HepG2 (cell line): ENCODE measurements around the gene LRP10. TPM values are rescaled to one million over a fixed set of nuclear protein-coding genes. Genes with fewer than 3 reads are reported as not detected.

ENCODE experiments used
- ATAC-seq: fragments of 200-7000 bp; cut with Tn5 transposase; 3 replicates; pipeline ENCODE4 v1.9.1; 2020; ENCODE audit warnings: mild to moderate bottlenecking, moderate library complexity
- BruUV-seq: library from RNA; stranded (reverse); fragments of 400-500 nt; replicated peaks from 2 replicates; lab custom pipeline; 2021; lab: Mats Ljungman, UMichigan
- CTCF ChIA-PET: fragments of 300-600 bp; formaldehyde crosslinking; extraction: SDS; loops from one replicate; lab custom pipeline; 2021; ENCODE audit warnings: low total read pairs, inconsistent platforms, low intra/inter-chr PET ratio; lab: Yijun Ruan, JAX
- POLR2A ChIA-PET: fragments of 350-600 bp; sonication (Branson Sonifier 250); formaldehyde crosslinking; loops from one replicate; lab custom pipeline; 2020; ENCODE audit warnings: antibody characterized with exemption, inconsistent platforms; lab: Yijun Ruan, JAX
- DNase-seq: peaks from one replicate; pipeline ENCODE4 v3.0.0-alpha.2; 2015; ENCODE audit warnings: low spot score
- FAIRE-seq: peaks from 3 replicates; lab custom pipeline; 2011; peaks lifted over from hg19 to GRCh38; lab: Jason Lieb, UNC
- H2AFZ ChIP-seq: one replicate; pipeline ENCODE4 v1.6.1; 2011; ENCODE audit warnings: low read length, inconsistent platforms
- H3K27ac ChIP-seq: fragments of 300-600 bp; 3 replicates; pipeline ENCODE4 v1.8.0; 2011; ENCODE audit warnings: mixed run types, mild to moderate bottlenecking, mixed read lengths, low read length, inconsistent platforms; ENCODE audit not compliant: insufficient read depth; ENCODE audit errors: extremely low read length
- H3K27me3 ChIP-seq, 2 experiments: fragments of 200-600 bp in 1 of 2; 2 replicates in 1 of 2; 3 replicates in 1 of 2; pipeline versions ENCODE4 v1.6.0 to v1.8.0; 2011; ENCODE audit warnings: low read length in 2 of 2, mild to moderate bottlenecking in 2 of 2, moderate library complexity in 2 of 2, inconsistent platforms in 1 of 2; ENCODE audit not compliant: insufficient read depth in 2 of 2, control insufficient read depth in 1 of 2
- H3K36me3 ChIP-seq, 2 experiments: fragments of 200-600 bp in 1 of 2; replicated peaks in 1 of 2; 2 replicates in 1 of 2; 3 replicates in 1 of 2; pipeline versions ENCODE4 v1.5.1 to v1.8.0; 2011; ENCODE audit warnings: low read length in 2 of 2, inconsistent platforms in 1 of 2; ENCODE audit not compliant: insufficient read depth in 2 of 2, control insufficient read depth in 1 of 2
- H3K4me1 ChIP-seq: 2 replicates; pipeline ENCODE4 v1.5.1; 2012; ENCODE audit warnings: low read length, inconsistent platforms; ENCODE audit not compliant: insufficient read depth
- H3K4me2 ChIP-seq: 2 replicates; pipeline ENCODE4 v1.6.0; 2011; ENCODE audit warnings: low read depth, low read length, inconsistent platforms
- H3K4me3 ChIP-seq, 3 experiments: fragments of 200-600 bp in 1 of 3; sonication (generic), shearing (Covaris generic) in 1 of 3; replicated peaks in 1 of 3; 2 replicates each; pipeline ENCODE4 v1.5.1; 2011 to 2016; ENCODE audit warnings: low read length in 3 of 3, inconsistent platforms in 2 of 3, low read depth in 2 of 3, mild to moderate bottlenecking in 2 of 3, control low read depth in 1 of 3, mixed read lengths in 1 of 3; ENCODE audit not compliant: insufficient read depth in 1 of 3
- H3K79me2 ChIP-seq: one replicate; pipeline ENCODE4 v1.6.1; 2011; ENCODE audit warnings: low read length, inconsistent platforms; ENCODE audit not compliant: insufficient read depth
- H3K9ac ChIP-seq: 2 replicates; pipeline ENCODE4 v1.6.0; 2011; ENCODE audit warnings: mild to moderate bottlenecking, low read depth, low read length, inconsistent platforms; ENCODE audit not compliant: insufficient read depth
- H3K9me3 ChIP-seq: 2 replicates; pipeline ENCODE4 v1.5.1; 2012; ENCODE audit warnings: mild to moderate bottlenecking, low read length
- H4K20me1 ChIP-seq: 2 replicates; pipeline ENCODE4 v1.6.0; 2011; ENCODE audit warnings: inconsistent platforms, mild to moderate bottlenecking, low read length, moderate library complexity; ENCODE audit not compliant: insufficient read depth
- HNF4G ChIP-seq, 2 experiments: sonication (generic) in 1 of 2; formaldehyde crosslinking in 1 of 2; IDR thresholded peaks; 2 replicates each; pipeline versions ENCODE4 v1.4.0 to v1.6.1; 2011 to 2020; ENCODE audit warnings: borderline replicate concordance in 2 of 2, low read depth in 2 of 2, mild to moderate bottlenecking in 2 of 2, low read length in 1 of 2, missing genetic modification reagents in 1 of 2, moderate library complexity in 1 of 2
- HOXA7 ChIP-seq: sonication (generic); formaldehyde crosslinking; IDR thresholded peaks from 2 replicates; pipeline ENCODE4 v1.8.1; 2022; ENCODE audit warnings: mild to moderate bottlenecking, missing genetic modification reagents, moderate library complexity
- KDM2A ChIP-seq: sonication (generic); formaldehyde crosslinking; IDR thresholded peaks from 2 replicates; pipeline ENCODE4 v1.4.0; 2020; ENCODE audit warnings: low read depth, missing genetic modification reagents, borderline replicate concordance
- KDM4B ChIP-seq: sonication (generic); formaldehyde crosslinking; IDR thresholded peaks from 2 replicates; pipeline ENCODE4 v1.4.0; 2020; ENCODE audit warnings: missing genetic modification reagents
- NCOA5 ChIP-seq: sonication (generic); formaldehyde crosslinking; IDR thresholded peaks from 2 replicates; pipeline ENCODE4 v1.4.0; 2020; ENCODE audit warnings: missing genetic modification reagents
- PPARG ChIP-seq: conservative IDR thresholded peaks from 2 replicates; pipeline ENCODE4 v1.6.1; 2016; ENCODE audit warnings: missing biosample characterization, missing genetic modification reagents
- SATB2 ChIP-seq: sonication (generic); formaldehyde crosslinking; IDR thresholded peaks from 2 replicates; pipeline ENCODE4 v1.5.0; 2020; ENCODE audit warnings: missing genetic modification reagents
- ZBTB7A ChIP-seq: sonication (generic); formaldehyde crosslinking; IDR thresholded peaks from 2 replicates; pipeline ENCODE4 v1.8.0; 2022; ENCODE audit warnings: mild to moderate bottlenecking, missing genetic modification reagents
- ZFP36 ChIP-seq: fragments of 150-350 bp; IDR thresholded peaks from 2 replicates; pipeline ENCODE4 v1.6.1; 2018; ENCODE audit warnings: borderline replicate concordance, low read length, low read depth; ENCODE audit not compliant: partially characterized antibody
- ZNF253 ChIP-seq: sonication (generic); formaldehyde crosslinking; IDR thresholded peaks from 2 replicates; pipeline ENCODE4 v1.8.0; 2022; ENCODE audit warnings: mild to moderate bottlenecking, missing genetic modification reagents, borderline replicate concordance
- ZNF513 ChIP-seq: sonication (generic); formaldehyde crosslinking; conservative IDR thresholded peaks from 2 replicates; pipeline ENCODE4 v1.5.0; 2020; ENCODE audit warnings: missing genetic modification reagents
- ZNF775 ChIP-seq: sonication (generic); formaldehyde crosslinking; IDR thresholded peaks from 2 replicates; pipeline ENCODE4 v1.4.0; 2020; ENCODE audit warnings: missing genetic modification reagents, mild to moderate bottlenecking, moderate library complexity, borderline replicate concordance
- WGBS: methylation state at CpG from one replicate; pipeline ENCODE4 v1.1.6; 2017; ENCODE audit warnings: low lambda C conversion rate; 5-methylcytosine and 5-hydroxymethylcytosine counted together
- in situ Hi-C: cut with HindIII; loops from 2 replicates; pipeline ENCODE4 v1.10.0; 2017; ENCODE audit warnings: low pct_unique_long_range_greater_than_20kb; ENCODE audit not compliant: extremely low pct_ligation_motif_present
- intact Hi-C: fragments of 100-400 bp; cut with micrococcal nuclease; formaldehyde crosslinking; loops from one replicate; pipeline ENCODE4 v1.10.0; 2022; ENCODE audit not compliant: unreplicated experiment
- polyA plus RNA-seq, 8 experiments: library from polyadenylated mRNA; depleted of rRNA in 3 of 8; stranded (reverse) in 7 of 8; unstranded in 1 of 8; fragments of >200 nt; fragmentation: Illumina TruSeq in 4 of 8; extraction: Trizol in 4 of 8; gene quantifications; 2 replicates each; pipeline versions ENCODE4 v1.2.1 to v1.2.3, GENCODE V29; 2011 to 2016; ENCODE audit warnings: low read depth in 4 of 8, missing spikeins in 1 of 8, mixed read lengths in 1 of 8; ENCODE audit not compliant: insufficient read depth in 1 of 8
- total RNA-seq, 5 experiments: library from RNA; depleted of rRNA; stranded (reverse); fragments of >200 nt; fragmentation: Illumina TruSeq; extraction: Trizol; gene quantifications; 2 replicates each; pipeline ENCODE4 v1.2.3, GENCODE V29; 2016; ENCODE audit warnings: low read depth in 1 of 5

Gene LRP10
- total and polyA plus RNA-seq, 2 of the 13 experiments (the other 11 are each of a cell fraction or from before 2014, with no cell fraction given) = 16.9 to 45.2 TPM

GRCh38 chr14:22887260-22887989 lies 15.9 kb downstream of the LRP10 start:
- intact Hi-C loops = no loop called here
- ChIA-PET CTCF (no interaction called here), POLR2A (interaction anchor here (1.4 to 1.6 kb wide), 2 partner anchors 42 to 121 kb away, joined by 4 to 8 read pairs; partner anchors contain the start of genes OXA1L and PRMT5)
- no peak overlapping the region for H3K4me3 ChIP-seq
- no peaks in the 10 kb centered on the region for H3K9me3 ChIP-seq
- H3K9ac ChIP-seq = no peak overlapping the region
- no TSS peak for BruUV-seq
- DNase-seq (no peak), FAIRE-seq (no peak), ATAC-seq (no peak)
- H3K4me2 ChIP-seq = no peak overlapping the region
- peaks cover 10 to 56% of the 10 kb centered on the region in 2 experiments; a peak in 4 of 5 replicates for H3K27me3 ChIP-seq
- 46% methylated on average over 11 of the region's 11 CpGs for WGBS
- no peak for TF ChIP-seq SATB2
- no peak for TF ChIP-seq ZNF513
- no peak for TF ChIP-seq KDM2A (CRISPR knock-in tag)
- no peak for TF ChIP-seq ZFP36
- 0 out of 2 replicates have a peak, but pooled peaks have one; percentile 33 for TF ChIP-seq ZBTB7A (CRISPR knock-in tag)
- in situ Hi-C loops = no loop called here
- H4K20me1 ChIP-seq = no peaks in the 10 kb centered on the region
- H3K36me3 ChIP-seq = no peaks in the 10 kb centered on the region
- H3K4me1 ChIP-seq = peaks cover 15% of the 10 kb centered on the region
- no peak overlapping the region for H2AFZ ChIP-seq
- H3K27ac ChIP-seq = no peak overlapping the region
- H3K79me2 ChIP-seq = no peaks in the 10 kb centered on the region

- Histone ChIP-seq H3K27ac (no peak overlapping the region), H3K27me3 (peaks cover 8 to 57% of the 10 kb centered on the region in 2 experiments; a peak in 4 of 5 replicates), H4K20me1 (no peaks in the 10 kb centered on the region), H3K4me3 (no peak overlapping the region), H3K4me2 (no peak overlapping the region), H3K9me3 (no peaks in the 10 kb centered on the region), H2AFZ (no peak overlapping the region), H3K9ac (no peak overlapping the region), H3K79me2 (no peaks in the 10 kb centered on the region), H3K4me1 (peaks cover 15% of the 10 kb centered on the region), H3K36me3 (no peaks in the 10 kb centered on the region)
- intact Hi-C loops = no loop called here
- 5% methylated on average over 5 of the region's 5 CpGs for WGBS
- FAIRE-seq = no peak
- ATAC-seq = peak; percentile 2
- ChIA-PET POLR2A (interaction anchor here (0.8 to 2.2 kb wide), 5 partner anchors 12 to 122 kb away, joined by 3 to 11 read pairs (median 6); partner anchors contain the start of genes LRP10, OXA1L and PRMT5), CTCF (no interaction called here)
- in situ Hi-C loops = no loop called here
- BruUV-seq = no TSS peak
- DNase-seq = no peak
- TF ChIP-seq ZNF253 = 0 out of 2 replicates have a peak, but pooled peaks have one; percentile 49
- no peak for TF ChIP-seq KDM4B (CRISPR knock-in tag)
- no peak for TF ChIP-seq NCOA5
- TF ChIP-seq ZNF775 (CRISPR knock-in tag) = no peak
- no peak for TF ChIP-seq HNF4G (IDR thresholded peaks at IDR 0.05; ENCODE audit: borderline replicate concordance, low read depth, low read length)
- TF ChIP-seq HNF4G (CRISPR knock-in tag; IDR thresholded peaks at IDR 0.05; ENCODE audit: borderline replicate concordance, low read depth) = no peak; the same call in 1 of the 2 replicates
- TF ChIP-seq PPARG (CRISPR knock-in tag) = no peak
- TF ChIP-seq HOXA7 (CRISPR knock-in tag) = no peak
Observed at GRCh38 chr14:22887990-22888378, 16.4 kb downstream of the LRP10 start.
